Heart left ventricle (tissue), 16 donors: Measurements from ENCODE around the gene DNAH17. TPM values are rescaled to one million over a fixed set of nuclear protein-coding genes. Genes with fewer than 3 reads are reported as not detected.

Source experiments
- ATAC-seq, 4 donors: fragments of 200-7000 bp; cut with Tn5 transposase; one replicate each; pipeline ENCODE4 v1.9.1; 2020 to 2022; ENCODE audit warnings: moderate library complexity in 4 of 4, mild to moderate bottlenecking in 3 of 4, moderate number of reproducible peaks in 1 of 4
- DNase-seq, 5 donors: peaks; one replicate each; pipeline ENCODE4 v3.0.0-alpha.2; 2020
- H3K27ac ChIP-seq, 12 donors: fragments of 200-600 bp; sonication (generic) in 4 of 12; one replicate each; pipeline versions ENCODE4 v1.5.0 to v1.8.0; 2016 to 2022; ENCODE audit warnings: mild to moderate bottlenecking in 2 of 12
- H3K27me3 ChIP-seq, 9 donors: fragments of 200-600 bp; sonication (generic) in 2 of 9; one replicate each; pipeline versions ENCODE4 v1.5.1 to v1.8.0; 2016 to 2022; ENCODE audit warnings: mild to moderate bottlenecking in 3 of 9
- H3K36me3 ChIP-seq, 9 donors: fragments of 200-600 bp; sonication (generic) in 2 of 9; one replicate each; pipeline versions ENCODE4 v1.5.0 to v1.8.0; 2018 to 2022; ENCODE audit warnings: mild to moderate bottlenecking in 2 of 9
- H3K4me1 ChIP-seq, 12 donors: fragments of 200-600 bp; sonication (generic) in 4 of 12; one replicate each; pipeline versions ENCODE4 v1.5.0 to v1.8.0; 2016 to 2022; ENCODE audit warnings: mild to moderate bottlenecking in 3 of 12
- H3K4me3 ChIP-seq, 12 donors: fragments of 200-600 bp; sonication (generic) in 4 of 12; one replicate each; pipeline versions ENCODE4 v1.5.0 to v1.8.0; 2017 to 2022; ENCODE audit warnings: mild to moderate bottlenecking in 9 of 12, moderate library complexity in 4 of 12
- H3K9me3 ChIP-seq, 12 donors: fragments of 200-600 bp; sonication (generic) in 4 of 12; one replicate each; pipeline versions ENCODE4 v1.5.0 to v1.8.0; 2016 to 2022; ENCODE audit warnings: mild to moderate bottlenecking in 1 of 12
- POLR2A ChIP-seq, 2 donors: fragments of 450-650 bp; IDR thresholded peaks; one replicate each; pipeline ENCODE4 v1.6.1; 2017; ENCODE audit warnings: antibody characterized with exemption in 2 of 2, mild to moderate bottlenecking in 2 of 2, moderate library complexity in 2 of 2
- WGBS, 4 donors: extraction: QIAGEN DNeasy Blood & Tissue Kit in 2 of 4; methylation state at CpG; one replicate each; pipeline versions ENCODE4 v1.1.5 to v1.1.7; 2013 to 2018; 5-methylcytosine and 5-hydroxymethylcytosine counted together
- intact Hi-C, 10 donors: fragments of 100-400 bp; cut with DNase I; formaldehyde crosslinking; loops; one replicate each; pipeline versions ENCODE4 v1.11.1 to v1.14.2; 2022
- polyA plus RNA-seq, 2 donors: library from polyadenylated mRNA; stranded (reverse); fragments of 200-250 nt; gene quantifications; one replicate each; pipeline ENCODE4 v1.2.3, GENCODE V29; 2013
- total RNA-seq, 9 donors: library from RNA; depleted of rRNA in 2 of 9; stranded (reverse); fragments of >200 nt in 2 of 9; fragmentation: NEBNext Ultra II Directional in 3 of 9; extraction: Animal tissue kit (Norgen Biotek cat#: 25700) in 3 of 9; gene quantifications; one replicate each; pipeline versions ENCODE4 v1.1.0 to v1.2.4, GENCODE V29; 2016 to 2023
- TF ChIP-seq, protein P1 (sequence below), 12 donors: fragments of 200-600 bp; sonication (generic) in 4 of 12; IDR thresholded peaks; one replicate each; pipeline versions ENCODE4 v1.5.0 to v1.8.0; 2018 to 2022; ENCODE audit warnings: antibody characterized with exemption in 12 of 12, mild to moderate bottlenecking in 5 of 12
- donor health status: ischemic (EF 13 %, LVEDD 7.1; RV severe dilation, severe dysfunction).
- donor health status: healthy with polysubstance abuse.
- donor health status: DM: no; HTN: yes; CAD: no.
- donor health status: DM: no; HTN: no; CAD: no.
- donor health status: ischemic (EF 25% LVEDD 6.9; RV normal size, moderate dysfunction).
- donor health status: ischemic (EF 25% LVEDD 5.7; RV mildly dilated, moderate dysfunction).
- donor health status: healthy.
- donor health status: DM: yes; HTN: yes; CAD: no.
- donor health status: ischemic (EF 35%, LVEDD 5.7; RV mildly dilated, moderate dysfunction).
- donor health status: nonischemic (EF 11% LVEDD 7.7; RV severe dilation, severe dysfunction).
- donor health status: DM: yes; HTN: yes; CAD: no.
- donor health status: PGD.
- donor health status: ischemic (EF 29% LVEDD 5.4; RV normal size, mild dysfunction).
- donor health status: nonischemic (EF 23%, LVEDD 6.1; RV moderate dilation, normal function).

Gene DNAH17
- total and polyA plus RNA-seq, 11 donors: 0.02 to 0.63 (median 0.17) TPM; not detected in 4

DNA sequence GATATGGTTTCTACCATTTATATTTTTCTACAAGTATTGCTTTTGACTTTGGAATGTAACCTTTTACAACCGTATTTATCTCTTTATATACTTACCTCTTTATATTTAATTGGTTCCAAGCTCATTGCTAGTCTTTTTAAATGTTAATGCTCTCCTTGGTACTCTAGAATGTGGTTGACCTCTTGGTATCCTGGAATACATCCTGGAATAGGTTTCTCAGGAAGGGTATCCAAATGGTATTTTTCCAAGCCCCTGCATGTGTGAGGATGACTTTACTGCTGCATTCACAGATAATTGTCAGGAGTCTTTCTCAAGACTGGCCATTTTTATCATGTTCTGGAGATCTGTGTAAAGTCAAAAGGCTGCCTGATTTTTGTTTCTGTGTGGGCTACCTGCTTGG lies 30.2 kb downstream of the DNAH17 start:
- Histone ChIP-seq H3K27ac (no peak overlapping the region), H3K4me3 (no peak overlapping the region), H3K36me3 (no peaks in the 10 kb centered on the region), H3K27me3 (no peaks in the 10 kb centered on the region), H3K4me1 (no peaks in the 10 kb centered on the region), H3K9me3 (peaks cover 0 to 16% (median 2%) of the 10 kb centered on the region in 12 donors)
- 82 to 94% (median 91%) methylated on average over 1 of the region's 1 CpG for WGBS, 4 donors
- no peak for DNase-seq
- no peak for ATAC-seq
- TF ChIP-seq, protein P1, sequence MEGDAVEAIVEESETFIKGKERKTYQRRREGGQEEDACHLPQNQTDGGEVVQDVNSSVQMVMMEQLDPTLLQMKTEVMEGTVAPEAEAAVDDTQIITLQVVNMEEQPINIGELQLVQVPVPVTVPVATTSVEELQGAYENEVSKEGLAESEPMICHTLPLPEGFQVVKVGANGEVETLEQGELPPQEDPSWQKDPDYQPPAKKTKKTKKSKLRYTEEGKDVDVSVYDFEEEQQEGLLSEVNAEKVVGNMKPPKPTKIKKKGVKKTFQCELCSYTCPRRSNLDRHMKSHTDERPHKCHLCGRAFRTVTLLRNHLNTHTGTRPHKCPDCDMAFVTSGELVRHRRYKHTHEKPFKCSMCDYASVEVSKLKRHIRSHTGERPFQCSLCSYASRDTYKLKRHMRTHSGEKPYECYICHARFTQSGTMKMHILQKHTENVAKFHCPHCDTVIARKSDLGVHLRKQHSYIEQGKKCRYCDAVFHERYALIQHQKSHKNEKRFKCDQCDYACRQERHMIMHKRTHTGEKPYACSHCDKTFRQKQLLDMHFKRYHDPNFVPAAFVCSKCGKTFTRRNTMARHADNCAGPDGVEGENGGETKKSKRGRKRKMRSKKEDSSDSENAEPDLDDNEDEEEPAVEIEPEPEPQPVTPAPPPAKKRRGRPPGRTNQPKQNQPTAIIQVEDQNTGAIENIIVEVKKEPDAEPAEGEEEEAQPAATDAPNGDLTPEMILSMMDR (IDR thresholded peaks at IDR 0.05): no peak
- no peak for TF ChIP-seq POLR2A (IDR thresholded peaks at IDR 0.05)
- intact Hi-C loops: loop anchor here in 1 of 10 donors (10.0 kb wide), 1 partner anchor 58 kb away; no protein-coding TSS in a partner anchor

DNA sequence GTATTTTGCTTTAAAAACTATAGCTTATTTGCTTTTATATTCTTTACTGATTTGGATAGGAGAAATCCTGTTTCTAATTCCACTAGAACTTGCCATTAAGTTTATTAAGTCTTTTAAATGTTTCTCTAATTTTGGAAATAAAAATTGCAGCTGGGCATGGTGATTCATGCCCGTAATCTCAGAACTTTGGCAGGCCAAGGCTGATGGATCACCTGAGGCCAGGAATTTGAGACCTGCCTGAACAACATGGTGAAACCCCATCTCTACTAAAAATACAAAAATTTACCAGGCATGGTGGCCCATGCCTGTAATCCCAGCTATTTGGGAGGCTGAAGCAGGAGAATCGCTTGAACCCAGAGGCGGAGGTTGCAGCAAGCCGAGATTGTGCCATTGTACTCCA lies 30.7 kb downstream of the DNAH17 start:
- Histone ChIP-seq H3K9me3 (peaks cover 0 to 16% (median 2%) of the 10 kb centered on the region in 12 donors), H3K4me3 (no peak overlapping the region), H3K27me3 (no peaks in the 10 kb centered on the region), H3K4me1 (peaks cover 0 to 4% (median 0%) of the 10 kb centered on the region in 12 donors), H3K27ac (no peak overlapping the region), H3K36me3 (no peaks in the 10 kb centered on the region)
- intact Hi-C loops: loop anchor here in 1 of 10 donors (10.0 kb wide), 1 partner anchor 58 kb away; no protein-coding TSS in a partner anchor
- DNase-seq (no peak), ATAC-seq (no peak)
- TF ChIP-seq, protein P1 (IDR thresholded peaks at IDR 0.05): no peak
- no peak for TF ChIP-seq POLR2A (IDR thresholded peaks at IDR 0.05)
- WGBS, 4 donors: 88 to 98% (median 96%) methylated on average over 4 of the region's 4 CpGs

GRCh38 chr17:78544881-78545755 lies 32.1 kb downstream of the DNAH17 start:
- H3K9me3 ChIP-seq: peaks cover 0 to 16% (median 0%) of the 10 kb centered on the region in 12 donors
- H3K36me3 ChIP-seq: no peaks in the 10 kb centered on the region
- no peak for ATAC-seq
- 80 to 83% (median 81%) methylated on average over 17 of the region's 17 CpGs for WGBS, 4 donors
- no peaks in the 10 kb centered on the region for H3K27me3 ChIP-seq
- peaks cover 0 to 6% (median 0%) of the 10 kb centered on the region in 12 donors for H3K4me1 ChIP-seq
- intact Hi-C loops: loop anchor here in 2 of 10 donors (5.0 to 10.0 kb wide), 2 partner anchors 42 to 60 kb away; no protein-coding TSS in a partner anchor
- H3K27ac ChIP-seq: no peak overlapping the region
- no peak for DNase-seq
- H3K4me3 ChIP-seq: no peak overlapping the region
- TF ChIP-seq POLR2A (IDR thresholded peaks at IDR 0.05): no peak
- TF ChIP-seq, protein P1 (IDR thresholded peaks at IDR 0.05): no peak
